ENCODE results near the gene TOLLIP. TPM values are rescaled to one million over a fixed set of nuclear protein-coding genes. Genes with fewer than 3 reads are reported as not detected.

TOLLIP gene
- total RNA-seq, 1 donor from 2014 or later, result 128 TPM

DNA sequence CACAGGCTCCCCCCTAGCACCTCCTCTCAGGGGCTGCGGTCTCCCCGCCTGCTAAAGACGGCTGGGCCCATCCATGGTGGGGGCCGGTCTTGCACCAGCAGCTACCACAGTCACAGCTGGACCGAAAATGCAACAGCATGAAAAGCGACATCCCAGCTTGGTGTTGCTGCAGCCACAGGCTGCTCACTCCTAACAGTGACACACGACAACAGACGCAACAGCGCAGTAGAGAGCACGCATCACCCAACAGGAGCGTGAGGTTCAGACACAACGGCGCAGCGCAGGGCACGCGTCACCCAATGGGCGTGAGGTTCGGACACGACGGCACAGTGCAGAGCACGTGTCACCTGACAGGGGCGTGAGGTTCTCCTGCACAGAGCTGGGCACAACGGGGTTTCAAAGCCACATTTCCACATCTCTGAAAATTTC, 24.1 kb downstream of the TOLLIP start:
- ATAC-seq, result no peak
- no peak for DNase-seq (ENCODE audit: low spot score)

DNA sequence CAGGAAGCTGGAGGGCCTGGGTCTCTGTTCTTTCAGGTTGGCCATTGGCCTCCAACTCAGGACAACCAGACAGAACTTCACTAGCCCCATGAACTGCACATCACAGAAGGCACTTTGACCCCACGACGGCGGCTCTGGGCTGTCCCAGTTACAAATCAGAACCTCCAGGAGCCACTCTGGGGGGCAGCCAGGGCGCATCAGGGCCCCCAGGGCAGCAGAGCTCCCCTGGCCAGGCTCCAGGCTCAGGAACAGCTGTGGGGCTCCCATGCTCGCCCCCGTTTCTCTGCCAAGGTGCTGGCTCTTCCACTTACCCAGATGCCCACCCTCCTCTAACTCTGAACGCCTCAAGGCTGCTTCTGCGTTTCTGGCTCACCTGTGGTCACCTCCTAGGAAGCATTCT, 25.5 kb downstream of the TOLLIP start:
- ATAC-seq, result peak; percentile 7
- no peak for DNase-seq (ENCODE audit: low spot score)

DNA sequence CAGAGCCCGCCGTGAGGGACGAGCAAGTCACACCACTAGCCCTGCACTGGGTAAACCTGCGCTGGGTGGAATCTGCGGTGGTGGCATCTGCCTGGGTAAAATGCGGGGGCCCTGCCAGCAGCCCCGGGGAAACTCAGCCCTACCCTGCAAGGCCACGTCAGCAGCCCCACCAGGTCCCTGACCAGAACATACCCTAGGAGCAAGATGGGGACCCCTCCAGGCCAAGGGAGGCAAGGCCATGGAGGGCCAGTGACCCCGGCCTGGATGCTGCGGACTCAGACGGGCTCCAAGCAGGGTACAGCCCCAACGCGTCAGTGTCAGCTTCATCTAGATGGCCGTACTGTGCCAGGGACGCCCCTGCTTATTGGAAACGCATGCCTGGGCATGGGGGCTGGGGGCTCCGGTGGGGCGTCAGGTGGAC, 26.3 kb downstream of the TOLLIP start:
- DNase-seq (ENCODE audit: low spot score) (no peak), ATAC-seq (peak; percentile 7)

DNA sequence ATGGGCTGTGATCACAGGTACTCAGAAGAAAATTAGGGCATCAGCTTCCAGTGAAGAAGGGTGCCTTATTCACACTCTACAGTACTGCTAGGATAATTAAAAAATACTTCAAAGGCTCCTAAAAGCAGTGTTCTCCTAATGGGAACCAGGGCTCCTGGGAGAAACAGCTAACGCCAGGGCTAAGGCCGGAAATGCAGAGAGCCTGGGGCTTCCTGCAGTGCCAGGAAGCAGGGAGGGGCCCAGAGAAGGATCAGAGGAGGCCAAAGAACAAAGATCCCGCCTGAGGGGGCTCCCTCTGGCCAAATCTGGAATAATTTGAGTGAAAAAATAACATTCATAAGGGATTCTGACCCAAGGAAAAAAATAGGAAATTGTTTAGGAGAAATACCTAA, 27.5 kb downstream of the TOLLIP start:
- DNase-seq (ENCODE audit: low spot score) (no peak), ATAC-seq (no peak)

DNA sequence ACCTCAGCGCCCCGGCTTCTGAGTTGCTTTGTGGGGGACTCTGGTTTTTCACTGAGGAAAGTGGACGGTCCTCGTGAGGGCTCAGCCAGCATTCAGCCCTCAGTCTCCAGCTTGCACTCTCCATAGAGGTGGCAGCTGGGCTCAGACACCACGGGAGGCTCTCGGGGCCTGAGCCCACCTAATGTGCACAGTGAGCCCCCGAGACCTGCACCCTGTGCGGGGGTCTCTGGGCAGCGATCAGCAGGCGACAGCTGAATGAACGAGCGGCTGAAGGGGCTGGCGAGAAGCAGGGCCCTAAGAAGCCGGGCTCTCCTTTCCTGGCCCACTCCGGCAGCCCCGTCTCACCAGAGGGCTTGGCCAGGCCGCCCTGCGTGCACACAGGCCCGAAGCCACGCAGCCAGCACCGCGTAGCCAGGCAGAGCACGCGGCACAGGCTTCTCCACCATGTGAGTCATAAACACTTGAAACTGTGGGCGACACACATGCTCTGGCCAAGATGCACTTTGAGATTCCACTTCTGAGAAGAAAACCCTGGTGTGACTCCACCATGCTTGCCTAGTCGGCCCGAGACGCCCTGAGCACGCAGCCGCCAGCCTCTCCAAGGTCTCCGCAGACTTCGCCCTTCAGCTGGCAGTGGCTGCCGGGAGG, 28.0 kb downstream of the TOLLIP start:
- DNase-seq (ENCODE audit: low spot score) (no peak), ATAC-seq (no peak)

DNA sequence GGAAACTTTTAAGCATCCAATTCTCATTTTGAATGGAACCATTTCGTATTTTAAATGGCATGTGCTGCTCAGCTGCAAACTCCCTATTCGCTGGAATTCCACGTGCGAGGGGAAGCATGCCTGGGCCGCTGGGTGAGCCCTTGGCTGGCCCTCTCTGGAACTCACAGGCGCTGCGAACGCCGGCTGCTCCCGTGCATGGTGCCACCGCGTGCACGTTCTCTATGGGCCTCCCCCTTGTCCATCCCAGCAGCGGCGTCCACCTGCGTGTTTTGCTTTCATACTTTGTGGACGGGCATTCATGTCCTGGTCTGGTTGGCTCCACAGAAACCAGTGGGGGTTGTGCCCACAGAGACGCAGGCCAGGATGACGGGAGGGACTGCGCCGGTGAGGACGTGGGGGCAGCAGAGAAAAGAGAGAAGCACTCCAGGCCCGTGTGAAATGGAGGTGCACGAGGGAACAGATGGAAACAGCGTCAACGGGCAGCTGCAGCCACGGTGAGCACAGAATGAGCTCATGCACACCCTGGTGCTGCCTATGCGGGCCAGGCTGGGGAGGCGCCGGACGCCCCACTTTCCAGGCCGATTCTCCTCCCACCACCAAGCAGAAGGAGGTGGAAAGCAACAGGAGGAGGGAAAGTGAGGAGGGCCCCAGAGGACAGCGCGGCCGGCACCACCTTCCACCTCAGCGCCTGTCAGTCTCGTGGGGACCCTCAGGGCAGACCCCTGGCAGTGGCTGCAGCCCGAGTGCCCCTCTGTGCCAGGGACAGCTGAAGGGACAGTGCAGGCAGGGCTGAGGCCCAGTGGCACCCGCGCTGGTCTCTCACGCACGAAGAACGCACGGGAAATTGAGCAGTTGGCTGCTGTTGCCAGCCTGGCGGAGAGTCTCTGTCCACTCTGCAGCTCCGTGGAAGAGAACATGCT, 29.1 kb downstream of the TOLLIP start:
- ATAC-seq (no peak), DNase-seq (ENCODE audit: low spot score) (no peak)

DNA sequence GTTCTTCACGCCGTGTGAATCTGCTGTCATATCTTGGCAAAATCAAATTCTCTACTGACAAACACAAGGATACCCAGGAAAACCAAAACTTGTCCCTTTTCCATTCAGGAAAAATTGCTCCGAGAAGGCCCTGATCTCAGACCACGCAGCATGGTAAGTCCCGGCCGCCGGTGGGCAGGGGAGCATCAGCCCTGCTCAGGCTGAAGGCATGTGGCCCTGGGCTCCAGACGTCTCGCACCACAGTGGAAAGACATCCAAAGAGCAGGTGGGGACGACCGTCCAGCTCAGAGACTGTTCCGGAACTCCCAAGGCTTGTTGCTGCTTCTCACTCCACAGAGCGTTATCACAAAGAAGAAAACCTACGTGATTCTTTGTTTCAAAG, 29.8 kb downstream of the TOLLIP start:
- ATAC-seq, result no peak
- DNase-seq (ENCODE audit: low spot score), result no peak

DNA sequence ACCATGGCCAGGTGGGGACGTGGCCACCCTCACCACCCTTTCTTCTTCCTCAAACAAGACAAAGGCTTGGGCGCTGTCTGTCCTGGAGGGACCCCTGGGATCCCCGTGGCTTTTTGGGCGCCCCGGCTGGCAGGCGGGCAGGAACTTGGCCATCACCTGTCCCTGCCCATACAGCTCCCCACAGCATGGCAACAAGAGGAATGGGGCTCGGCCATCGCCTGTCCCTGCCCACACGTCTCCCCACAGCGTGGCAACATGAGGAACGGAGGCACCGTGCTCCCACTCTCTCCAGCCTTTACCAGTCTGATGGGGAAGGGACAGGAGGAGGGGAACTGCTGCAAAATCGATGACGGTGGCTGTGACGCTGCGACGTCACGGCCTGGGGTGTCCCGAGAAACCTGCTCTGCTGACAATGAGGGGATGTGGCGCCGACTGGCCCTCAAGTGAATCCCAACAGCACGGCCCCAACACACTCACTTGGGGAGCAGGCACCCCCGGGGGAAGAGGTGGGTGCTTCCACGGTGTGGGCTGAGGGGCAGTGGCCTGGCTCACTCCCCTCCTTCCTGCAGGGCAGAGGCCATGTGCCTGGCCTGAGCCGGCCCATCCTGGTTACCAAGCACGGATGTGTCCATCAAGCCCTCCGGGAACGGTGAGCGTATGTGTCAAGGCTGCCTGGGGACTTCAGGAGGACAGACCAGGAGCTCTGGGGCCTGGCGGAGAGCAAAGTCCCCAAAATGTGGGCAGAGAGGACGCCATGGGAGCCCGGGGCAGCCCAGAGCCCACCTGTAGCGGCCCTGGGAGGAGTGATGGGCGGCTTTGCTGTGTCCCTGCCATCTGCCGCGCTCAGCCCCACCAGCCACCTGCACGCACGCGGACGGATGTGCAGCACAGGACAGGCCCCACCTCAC, 30.4 kb downstream of the TOLLIP start:
- DNase-seq (ENCODE audit: low spot score), result no peak

DNA sequence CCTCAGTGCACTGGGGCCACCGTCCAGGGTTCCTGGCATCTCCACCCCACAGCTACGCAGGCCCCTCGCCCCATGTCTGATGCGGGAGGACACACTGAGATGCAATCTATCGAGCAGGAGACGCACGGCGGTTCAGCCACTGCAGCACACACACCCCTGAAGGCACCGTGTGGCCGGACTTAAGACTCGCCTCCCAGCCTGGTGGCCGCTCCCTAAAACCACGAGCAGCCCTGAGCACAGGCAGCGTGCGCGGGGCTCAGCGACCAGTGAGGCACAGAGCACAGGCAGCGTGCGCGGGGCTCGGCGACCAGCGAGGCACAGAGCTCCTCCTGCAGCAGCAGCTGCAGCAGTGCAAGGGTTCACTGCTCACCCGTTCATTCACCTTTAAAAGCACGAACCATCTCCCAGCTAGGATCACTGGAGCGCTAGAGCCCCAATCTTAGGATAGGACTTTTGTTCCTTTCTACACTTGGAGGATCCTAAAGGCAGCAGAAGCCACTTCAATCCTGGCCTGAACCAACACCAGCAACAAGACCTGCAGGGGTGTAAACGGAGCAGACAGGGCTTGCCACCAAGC, 31.4 kb downstream of the TOLLIP start:
- DNase-seq (ENCODE audit: low spot score) (no peak), ATAC-seq (peak; percentile 9)

More for the DNA sequence above, 30.4 kb downstream of the TOLLIP start:
- no peak for ATAC-seq

DNA sequence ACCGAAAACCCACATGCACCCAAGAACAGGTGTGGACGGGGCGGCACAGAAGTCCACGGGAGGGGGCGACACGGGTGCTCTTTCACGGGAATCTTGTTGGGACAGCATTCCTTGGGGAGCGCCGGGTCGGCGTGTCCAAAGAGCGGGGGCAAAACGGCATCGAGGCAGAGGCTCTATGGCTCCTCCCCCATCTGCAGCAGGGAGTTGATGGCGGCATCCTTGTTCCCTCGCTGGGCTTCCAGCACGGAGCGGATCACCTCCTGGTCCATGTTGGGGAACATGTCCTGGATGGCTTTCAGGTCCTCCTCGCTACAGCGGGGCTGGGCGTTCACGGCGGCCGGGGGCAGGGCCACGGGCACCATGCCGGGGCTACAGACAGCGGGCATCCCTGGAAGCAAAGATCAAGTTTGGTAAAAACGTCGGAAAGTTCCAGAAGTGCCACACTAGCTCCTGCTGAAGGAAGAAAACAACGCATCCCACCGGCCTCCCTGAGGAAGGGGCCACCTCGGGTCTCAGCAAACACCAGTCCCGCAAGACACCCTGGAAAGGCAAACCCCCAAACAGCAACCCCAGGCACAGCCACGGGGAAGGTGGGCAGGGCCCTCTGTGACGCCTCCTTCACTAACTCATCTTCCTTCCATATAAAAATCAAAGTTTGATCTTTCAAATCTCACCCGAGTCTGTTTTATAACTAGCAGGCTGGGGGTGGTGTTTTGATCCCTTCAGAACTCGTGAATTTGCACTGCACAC, 32.4 kb downstream of the TOLLIP start:
- ATAC-seq (no peak), DNase-seq (ENCODE audit: low spot score) (no peak)

DNA sequence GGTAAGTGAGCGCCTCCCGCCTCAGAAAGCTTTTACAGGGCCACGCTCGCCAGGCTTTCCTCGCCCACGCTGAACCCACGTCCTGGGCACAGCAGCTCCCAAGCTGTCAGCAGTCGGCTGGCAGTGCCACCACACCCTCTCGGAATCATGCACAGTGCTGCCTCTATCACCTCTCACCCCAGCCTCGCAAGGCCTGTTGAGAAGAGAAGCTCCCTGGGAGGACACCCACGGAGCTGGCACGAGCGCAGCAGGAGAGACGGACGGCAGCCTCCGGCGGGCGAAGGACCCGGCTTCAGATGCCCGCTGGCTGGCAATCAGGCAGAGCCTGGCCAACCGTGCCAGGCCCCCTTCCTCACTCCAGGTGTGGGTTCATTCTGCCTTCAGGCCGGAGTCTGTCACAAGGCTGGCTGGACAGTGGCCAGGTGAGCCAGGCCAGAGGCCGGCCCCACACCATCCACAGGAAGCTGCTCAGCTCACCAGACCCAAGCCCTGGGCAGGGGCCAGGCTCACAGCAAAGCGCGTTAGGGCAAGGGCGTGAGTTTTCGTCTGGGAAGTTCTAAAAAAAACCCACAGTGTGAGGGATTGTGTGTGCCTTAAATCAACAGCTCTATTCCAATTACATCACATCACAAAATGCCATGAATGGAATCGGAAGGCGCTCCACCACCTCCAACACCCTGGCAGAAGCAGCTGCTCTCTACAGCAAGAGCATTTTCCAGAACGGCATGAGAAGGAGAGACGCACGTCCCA, 33.2 kb downstream of the TOLLIP start:
- DNase-seq (ENCODE audit: low spot score), result no peak

DNA sequence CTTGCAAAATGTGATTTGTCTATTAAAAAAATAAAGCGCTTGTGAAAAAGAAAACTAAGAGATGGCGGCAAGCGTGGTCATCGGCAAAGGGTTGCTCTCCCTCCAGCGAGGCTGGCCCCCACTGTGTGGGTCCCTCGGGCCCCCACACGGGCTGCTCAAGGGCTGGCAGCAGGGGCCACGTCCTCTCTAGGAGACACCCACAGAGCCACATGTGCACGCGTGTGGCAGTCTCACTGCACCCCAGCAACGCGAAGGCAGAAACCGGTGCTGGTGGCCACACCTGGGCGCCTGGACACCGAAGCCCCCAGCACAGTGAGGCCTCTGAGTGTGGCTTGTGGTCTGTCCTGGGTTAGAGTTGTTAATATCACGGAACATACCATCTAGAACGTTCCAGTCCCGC, 34.4 kb downstream of the TOLLIP start:
- no peak for ATAC-seq
- no peak for DNase-seq (ENCODE audit: low spot score)

More for the DNA sequence above, 33.2 kb downstream of the TOLLIP start:
- peak; percentile 35 for ATAC-seq

DNA sequence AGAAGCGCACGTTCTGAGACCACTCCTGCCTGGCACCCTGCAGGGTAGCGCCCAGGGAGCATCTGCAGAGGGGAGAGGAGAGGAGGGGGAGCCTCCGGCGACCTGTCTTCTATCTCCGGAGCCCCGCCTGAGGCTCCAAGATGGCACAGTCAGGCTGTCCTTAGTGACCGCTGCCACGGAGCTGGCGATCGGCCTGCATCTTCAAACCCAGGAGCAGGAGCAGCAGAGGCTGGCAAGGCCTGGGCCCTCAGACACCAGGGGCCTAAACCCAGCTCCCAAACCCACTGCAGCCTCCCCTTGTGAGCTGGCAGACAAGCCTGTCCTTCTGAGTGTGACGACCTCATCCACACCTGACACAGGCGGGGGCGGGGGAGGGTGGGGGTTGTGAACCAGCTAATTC, 34.9 kb downstream of the TOLLIP start:
- no peak for ATAC-seq
- no peak for DNase-seq (ENCODE audit: low spot score)

DNA sequence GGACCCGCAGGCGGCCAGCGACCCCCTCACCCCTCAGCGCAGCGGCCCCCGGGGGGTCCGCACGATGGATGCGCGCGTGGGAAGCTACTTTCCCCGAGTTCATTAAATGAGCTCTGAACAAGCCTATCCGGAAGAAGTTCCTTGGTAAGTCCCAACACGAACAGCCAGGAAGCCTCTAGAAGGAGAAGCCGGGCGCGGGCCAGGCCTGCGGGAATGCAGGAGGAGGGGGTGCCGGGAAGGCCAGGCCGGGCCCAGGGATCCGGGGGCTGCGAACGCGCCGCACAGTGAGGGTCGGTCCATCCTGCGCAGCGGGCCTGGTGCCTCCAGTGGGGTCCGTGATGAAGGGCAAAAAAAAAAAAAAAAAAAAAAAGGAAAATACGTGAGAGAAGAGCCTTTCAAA, 36.9 kb downstream of the TOLLIP start:
- DNase-seq (ENCODE audit: low spot score) (no peak), ATAC-seq (no peak)

DNA sequence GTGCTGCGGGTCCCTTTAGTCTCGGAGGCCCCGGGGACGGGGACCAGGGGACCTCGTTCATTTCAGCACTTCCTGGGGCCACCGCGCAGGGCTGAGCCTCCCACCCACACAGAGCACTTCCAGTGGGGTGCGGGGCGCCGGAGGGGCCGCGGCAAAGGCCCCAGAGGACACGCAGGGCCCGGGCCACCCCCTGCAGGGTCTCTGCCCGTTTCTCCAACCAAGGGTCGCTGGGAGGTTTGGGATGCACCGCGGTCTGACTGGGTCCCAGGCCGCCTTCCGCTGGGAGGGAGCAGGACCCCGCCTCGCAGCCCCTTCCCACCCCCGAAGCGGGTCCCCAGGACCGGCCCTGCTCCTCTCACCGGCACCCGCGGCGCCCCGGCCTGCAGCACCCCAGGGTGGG, 37.5 kb downstream of the TOLLIP start:
- no peak for DNase-seq (ENCODE audit: low spot score)
- no peak for ATAC-seq

DNA sequence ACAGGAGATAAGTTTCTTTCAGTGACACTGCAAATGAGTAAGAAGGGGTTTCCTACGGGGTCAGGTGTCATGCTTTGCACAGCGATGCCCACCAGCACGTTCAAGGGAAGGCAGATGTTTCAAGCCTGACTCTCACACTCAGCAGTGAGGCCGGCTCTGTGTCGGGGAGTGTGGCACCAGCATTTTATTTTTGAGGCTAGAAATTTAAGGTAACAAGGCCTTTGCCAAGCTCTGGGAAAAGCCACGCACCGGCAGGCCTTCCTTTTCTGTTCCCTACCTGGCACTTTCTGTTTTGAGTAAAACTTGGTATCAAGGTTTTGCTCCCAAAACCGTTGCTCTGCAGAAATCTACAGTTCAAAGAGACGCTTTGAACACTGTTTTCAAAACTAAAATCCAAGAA, 38.0 kb downstream of the TOLLIP start:
- no peak for ATAC-seq
- DNase-seq (ENCODE audit: low spot score), result no peak

DNA sequence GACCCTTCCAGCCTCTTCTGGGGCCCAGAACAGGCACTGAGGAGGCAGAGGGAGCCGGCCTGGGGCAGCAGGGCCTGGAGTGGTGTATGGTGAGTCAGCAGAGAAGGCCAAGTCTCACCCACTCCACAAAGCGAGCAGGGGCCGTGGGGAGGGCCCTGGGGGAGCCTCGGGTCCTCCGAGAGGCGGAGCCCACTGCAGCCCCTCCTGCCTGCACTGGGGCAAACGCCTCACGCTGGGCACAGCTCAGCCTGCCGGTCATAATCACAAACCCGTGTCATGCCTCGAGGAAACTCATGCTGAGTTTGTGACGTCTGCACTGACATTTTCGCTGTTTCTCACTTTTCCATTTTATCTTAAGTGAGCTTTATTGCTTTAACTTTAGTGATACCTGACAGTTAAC, 38.4 kb downstream of the TOLLIP start:
- no peak for DNase-seq (ENCODE audit: low spot score)
- no peak for ATAC-seq

DNA sequence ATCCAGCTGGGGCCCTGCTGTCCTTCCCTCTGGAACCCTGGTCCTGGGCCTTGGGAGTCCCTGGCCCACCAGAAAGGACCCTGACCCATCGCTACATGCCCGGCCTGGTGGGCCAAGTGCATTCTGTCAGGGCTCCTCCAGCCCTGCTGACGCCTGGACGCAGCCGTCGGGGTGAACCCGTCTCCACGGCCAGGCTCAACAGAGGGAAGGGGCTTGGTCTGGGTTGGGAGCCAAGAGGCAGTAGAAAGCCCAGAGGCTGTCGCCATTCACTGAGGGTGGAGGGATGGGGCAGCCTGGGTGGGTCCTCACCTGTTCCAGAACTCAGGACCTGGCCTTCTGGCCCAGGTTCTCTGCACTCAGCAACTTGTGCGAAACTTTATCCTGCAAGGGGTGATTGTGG, 39.0 kb downstream of the TOLLIP start:
- peak; percentile 15 for ATAC-seq

DNA sequence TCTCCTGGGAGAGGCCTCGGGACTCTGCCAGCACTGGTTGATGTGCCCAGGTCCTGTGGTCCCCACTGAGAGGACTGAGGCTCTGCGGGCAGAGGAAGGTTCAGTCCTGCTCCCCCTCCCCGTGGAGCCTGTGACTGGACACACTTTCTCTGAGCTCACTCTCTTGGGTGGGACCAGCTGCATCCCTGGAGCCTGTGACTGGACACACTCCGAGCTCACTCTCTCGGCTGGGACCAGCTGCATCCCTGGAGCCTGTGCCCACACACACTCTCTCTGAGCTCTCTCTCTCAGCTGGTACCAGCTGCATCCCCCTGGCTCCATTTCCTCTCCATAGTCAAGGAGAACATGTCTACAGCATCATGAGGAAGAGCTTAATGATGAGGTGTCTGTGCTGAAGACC, 39.5 kb downstream of the TOLLIP start:
- ATAC-seq (peak; percentile 33), DNase-seq (ENCODE audit: low spot score) (no peak)

More for the DNA sequence above, 39.0 kb downstream of the TOLLIP start:
- DNase-seq (ENCODE audit: low spot score), result no peak

All from left lobe of liver (tissue), 2 donors.